GM18508 (cell line): ENCODE results near the gene LYPD6B.

Experiments
- ATAC-seq: cut with Tn5 transposase; IDR thresholded peaks from one replicate; pipeline ENCODE4 v1.9.1; 2021; ENCODE audit warnings: moderate number of reproducible peaks; ENCODE audit not compliant: insufficient read depth, unreplicated experiment

The LYPD6B gene

DNA sequence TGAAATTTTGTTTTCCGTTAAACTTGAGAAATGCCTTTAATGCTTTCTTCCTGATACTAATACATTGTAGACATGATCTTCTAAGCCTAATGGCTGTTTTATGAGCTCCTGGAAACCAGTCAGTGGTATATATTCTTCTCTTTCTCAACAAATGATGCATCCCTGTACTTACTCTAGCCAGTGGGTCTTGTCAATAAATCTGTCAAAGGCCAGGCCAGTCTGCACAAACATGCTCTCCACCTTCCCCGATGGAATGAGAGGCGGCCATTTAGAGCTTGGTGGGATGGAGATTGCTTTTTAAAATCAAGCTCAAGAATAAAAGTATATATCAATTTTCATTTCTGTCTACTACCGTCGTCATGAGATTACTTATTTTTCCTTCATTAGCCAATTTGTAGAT is 140.1 kb downstream of the LYPD6B start:
- no peak for ATAC-seq

DNA sequence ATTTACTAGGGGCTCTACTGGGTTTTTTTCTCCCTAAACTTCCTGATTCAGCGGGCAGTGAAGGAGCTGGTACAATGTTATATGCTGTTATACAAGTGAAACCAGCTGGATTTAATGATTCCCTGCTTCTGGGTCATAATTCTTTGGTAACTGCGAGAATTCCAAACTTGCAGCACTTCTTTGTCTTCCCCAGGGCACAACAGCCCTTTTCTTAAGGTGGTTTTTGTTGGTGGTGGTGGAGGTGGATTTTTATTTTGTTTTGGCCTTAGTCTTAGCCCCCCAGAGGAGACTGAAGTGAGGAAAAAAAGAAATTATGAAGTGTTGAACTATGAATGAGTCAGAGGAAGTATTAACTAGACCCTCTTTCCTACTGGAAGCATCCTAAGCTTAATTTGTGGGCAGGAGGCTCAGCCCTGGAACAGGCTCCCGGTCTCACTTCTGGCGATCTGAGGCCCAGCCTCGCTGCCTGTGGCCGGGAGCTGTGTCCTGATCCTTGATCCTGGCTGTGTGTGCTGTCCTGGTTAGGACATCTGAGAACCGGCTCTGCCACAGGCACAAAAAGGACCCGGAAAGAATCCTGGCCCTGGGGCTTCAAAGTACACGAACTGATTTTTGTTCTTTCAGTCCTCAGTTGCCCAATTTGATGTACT is 141.9 kb downstream of the LYPD6B start:
- ATAC-seq, result no peak

DNA sequence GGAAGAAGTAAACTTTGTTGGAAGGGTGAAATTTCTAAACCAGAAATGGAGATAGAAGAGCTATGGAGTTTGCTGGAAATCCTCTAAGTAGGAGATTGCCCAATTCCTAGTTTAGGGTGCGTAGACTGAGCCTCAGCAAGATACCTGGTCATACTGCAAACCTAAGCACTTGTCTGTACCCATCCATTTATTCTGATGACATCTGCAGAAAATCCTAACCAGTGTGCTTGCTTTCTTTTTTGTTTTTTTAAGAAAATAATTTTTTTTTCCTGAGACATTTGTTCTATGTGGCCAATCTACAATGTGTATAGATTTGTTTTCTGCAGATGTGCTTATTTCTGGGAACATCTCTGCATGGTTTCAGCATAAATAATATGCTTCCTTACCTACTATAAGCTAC is 144.7 kb downstream of the LYPD6B start:
- no peak for ATAC-seq

DNA sequence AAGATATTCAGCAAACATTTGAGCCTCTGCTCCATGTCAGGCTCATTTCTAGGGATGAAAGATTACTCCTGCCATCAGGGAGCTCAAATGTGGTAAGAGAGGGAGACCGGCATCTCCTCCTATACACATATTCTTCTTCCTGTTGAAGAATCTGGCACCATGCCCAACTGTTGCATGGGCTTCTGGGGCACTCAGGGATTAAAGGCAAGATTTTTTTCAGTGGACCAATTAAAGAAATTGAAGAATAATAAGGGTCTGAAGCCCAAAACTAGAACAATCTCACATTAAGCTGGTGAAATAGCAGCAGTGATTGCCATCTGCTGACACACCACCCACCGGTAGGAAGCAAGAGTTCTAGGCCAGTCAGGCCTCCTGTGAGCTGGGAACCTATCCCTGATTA is 146.5 kb downstream of the LYPD6B start:
- no peak for ATAC-seq

DNA sequence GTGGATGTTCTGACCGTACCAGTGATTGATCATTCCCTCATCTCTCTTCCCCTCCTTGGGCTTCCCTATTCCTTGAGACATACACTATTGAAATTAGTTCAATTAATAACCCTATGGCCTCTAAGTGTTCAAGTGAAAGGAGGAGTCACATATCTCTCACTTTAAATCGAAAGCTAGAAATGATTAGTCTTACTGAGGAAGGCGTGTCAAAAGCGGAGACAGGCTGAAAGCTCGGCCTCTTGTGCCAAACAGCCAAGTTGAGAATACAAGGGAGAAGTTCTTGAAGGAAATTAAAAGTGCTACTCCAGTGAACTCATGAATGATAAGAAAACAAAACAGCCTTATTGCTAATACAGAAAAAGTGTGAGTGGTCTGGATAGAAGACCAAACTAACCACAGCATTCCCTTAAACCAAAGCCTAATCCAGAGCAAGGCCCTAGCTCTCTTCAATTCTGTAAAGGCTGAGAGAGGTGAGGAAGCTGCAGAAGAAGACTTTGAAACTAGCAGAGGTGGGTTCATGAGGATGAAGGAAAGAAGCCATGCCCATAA is 147.5 kb downstream of the LYPD6B start:
- no peak for ATAC-seq

DNA sequence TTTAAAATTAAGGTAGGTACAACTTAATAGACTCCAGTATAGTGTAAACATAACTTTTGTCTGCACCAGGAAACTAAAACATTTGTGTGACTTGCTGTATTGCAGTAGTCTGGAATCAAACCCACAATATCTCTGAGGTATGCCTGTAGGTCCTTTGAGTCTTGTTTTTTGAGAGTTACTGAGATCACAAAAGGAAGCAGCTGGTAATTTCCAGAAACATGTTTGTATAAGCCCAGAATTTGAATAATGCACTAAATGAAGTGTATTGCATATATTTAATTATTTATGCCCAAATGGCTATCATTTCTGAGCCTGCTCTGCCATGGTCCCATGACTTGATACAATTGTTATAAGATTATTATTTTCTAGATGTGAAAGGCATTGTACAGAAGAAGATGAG is 148.6 kb downstream of the LYPD6B start:
- no peak for ATAC-seq

DNA sequence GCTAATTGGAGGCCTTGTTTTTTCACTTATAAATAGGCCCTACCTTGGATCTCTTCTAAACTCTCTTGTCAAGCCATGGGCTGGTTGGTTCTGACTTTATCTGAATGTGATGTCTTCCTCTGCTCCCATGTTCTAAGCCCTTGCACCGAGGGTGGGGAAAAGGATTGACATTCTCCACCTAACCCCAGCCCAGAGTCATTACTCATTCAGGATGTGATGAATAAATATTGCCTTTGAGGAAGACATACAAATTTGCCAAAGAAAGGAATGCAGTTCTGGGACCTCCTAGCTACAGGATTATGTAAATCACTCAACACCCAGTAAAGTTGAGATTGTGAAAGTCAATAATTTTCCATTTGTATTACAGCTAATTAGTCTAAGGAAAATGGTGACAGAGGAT is 149.8 kb downstream of the LYPD6B start:
- no peak for ATAC-seq

DNA sequence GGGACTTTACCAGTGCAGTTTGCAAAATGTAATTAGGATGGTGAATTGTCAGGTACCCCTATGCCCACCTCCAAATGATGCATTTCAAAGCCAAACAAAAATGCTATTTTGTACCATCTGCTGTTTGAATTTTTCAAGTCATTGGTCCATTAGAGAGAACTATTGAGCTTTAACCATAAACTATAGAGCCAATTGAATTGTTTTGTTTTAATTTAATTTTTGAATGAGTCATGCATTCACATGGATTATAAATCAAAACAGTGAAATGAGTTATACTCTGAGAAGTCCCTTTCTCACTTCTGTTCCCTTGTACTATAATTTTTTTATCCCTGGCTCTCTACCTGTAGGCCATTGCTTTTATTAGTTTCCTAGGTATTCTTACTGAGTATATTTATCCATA is 151.3 kb downstream of the LYPD6B start:
- ATAC-seq, result no peak

DNA sequence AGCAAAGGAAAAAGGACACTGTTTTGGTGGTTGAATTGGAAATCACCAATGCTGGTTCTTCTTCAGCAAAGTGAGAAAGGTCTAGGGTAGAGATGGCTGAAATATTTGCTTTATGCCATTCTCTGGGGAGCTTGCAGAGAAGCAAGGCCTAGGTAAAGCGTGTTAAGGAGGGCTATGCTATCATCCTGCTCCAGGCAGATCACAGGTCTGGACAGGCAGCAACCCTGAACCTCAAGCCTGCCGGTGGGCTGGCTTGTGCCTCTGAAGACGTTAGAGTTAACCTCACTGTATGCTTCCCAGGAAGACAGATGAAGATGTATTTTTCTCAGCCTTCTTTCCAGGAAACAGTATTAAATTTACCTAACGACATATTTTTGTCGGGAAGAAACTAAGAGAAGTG is 153.4 kb downstream of the LYPD6B start:
- ATAC-seq, result no peak

DNA sequence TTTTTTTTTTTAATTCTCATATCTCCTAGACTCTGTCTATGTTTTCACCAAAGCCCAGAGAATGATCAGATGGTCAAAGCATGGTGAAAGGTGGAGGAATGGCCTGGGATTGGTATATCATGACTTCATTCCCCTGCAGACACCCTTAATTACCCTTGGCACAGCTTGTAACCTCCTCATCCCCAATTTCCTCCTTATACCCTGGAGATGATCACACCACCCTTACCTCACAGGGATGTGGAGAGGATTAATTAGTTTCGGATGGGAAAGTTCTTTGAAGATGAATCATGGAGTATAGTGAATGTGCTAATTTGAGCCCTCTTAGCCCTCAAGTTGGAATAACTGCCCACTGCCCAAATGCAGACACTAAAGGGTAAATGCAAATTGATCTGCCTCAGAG is 153.9 kb downstream of the LYPD6B start:
- ATAC-seq, result no peak

DNA sequence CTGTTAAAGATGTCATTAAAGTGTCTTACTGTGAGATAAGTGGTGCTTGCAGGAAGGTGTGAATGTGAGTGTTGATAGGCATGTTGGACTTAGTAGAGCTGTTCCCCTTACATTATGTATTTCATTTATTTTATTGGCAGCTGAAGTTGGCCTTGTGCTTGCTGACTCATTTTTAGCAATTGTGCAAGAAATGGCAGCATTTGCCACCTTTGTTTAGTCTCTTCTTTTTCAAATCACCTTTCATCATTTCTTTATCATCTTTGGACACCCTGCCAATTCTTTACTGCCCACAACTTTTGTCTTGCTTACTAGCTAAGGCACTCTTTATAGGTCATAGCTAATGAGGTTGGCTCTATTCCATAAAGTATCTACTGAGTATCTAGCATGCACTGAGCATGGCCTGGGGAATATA is 161.6 kb downstream of the LYPD6B start:
- ATAC-seq, result no peak

DNA sequence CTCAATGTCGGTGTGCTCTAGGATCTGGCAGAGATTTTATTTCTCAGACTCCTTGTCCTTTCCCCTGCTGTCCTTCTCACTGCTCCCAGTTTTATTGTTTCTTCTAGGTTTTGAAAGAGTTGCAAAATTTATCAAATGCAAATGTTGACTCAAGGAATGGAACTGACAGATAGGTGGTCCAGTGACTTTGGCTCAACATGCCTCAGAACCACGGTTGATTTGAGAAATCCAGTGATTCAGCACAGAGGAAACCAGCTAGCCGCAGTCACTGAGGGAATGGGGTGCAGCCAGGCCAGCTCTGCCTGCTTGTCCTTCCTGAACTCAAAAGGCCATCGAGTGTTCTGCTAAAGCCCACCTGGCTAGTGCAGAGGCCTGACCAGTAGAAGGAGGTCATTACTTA is 166.2 kb downstream of the LYPD6B start:
- no peak for ATAC-seq

DNA sequence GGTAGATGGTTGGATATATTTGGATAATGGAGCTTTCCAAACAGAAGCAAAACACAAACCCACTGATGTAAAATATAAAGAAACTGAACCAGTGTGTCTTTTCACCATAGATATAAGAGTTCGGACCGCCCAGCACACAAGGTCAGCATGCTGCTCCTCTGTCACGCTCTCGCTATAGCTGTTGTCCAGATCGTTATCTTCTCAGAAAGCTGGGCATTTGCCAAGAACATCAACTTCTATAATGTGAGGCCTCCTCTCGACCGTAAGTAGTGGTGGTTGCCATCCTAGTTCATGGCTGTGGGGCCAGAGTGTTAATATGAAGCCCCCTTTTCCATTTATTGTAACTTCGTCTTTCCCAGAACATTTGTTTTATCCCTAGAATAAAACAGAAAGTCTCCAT is 166.6 kb downstream of the LYPD6B start:
- no peak for ATAC-seq

DNA sequence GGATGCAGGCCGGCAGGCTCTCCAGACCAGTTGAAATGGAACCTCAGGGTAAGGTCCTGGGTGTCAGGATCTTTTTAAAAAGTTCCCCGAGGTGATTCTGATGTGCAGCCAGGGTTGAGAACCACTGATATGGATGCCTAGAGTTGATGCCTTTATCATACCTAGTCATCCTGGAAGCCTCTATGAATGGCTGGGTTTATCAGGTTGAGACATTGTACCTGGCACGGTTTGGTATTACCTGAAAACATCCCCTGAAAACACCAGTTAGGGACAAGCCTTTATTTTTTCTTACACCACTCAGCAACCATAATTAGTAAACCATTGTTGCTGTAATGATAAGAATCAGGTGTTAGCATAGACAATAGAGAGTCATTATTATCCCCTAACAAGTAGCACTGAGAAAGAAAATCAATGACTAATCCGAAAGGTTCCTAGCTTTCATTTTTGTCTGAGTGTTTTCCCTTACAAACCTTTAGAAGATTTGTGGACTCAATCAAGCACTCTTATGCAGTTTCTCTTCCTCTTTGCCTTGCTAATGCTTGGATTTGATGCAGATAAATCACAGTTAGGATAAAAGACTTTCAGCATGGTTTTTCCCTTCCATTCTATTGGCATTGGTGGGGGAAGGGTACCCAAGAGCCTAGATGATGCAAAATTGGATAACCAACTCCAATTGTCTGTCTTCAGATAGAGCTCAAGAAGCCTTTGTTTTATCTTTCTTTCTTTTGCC is 175.4 kb downstream of the LYPD6B start:
- ATAC-seq, result peak; percentile 50

DNA sequence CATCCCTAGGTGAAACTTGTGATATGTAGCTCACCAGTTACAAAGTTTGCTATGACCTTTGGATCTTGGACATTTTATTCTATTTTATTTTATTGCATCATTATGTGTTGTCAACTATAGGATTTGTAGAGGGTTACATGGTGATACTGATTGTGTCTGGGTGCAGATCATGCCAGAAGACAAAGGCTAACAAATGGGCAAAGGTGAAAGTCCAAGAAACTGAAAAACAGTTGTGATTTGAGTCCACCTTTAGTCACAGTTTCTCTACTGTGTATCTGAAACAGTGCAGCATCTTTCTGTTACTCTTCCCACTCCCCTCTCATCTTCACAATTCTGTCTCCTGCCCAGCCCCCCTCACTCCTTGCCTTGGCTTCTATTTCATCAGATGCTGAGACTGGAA is 180.0 kb downstream of the LYPD6B start:
- no peak for ATAC-seq

DNA sequence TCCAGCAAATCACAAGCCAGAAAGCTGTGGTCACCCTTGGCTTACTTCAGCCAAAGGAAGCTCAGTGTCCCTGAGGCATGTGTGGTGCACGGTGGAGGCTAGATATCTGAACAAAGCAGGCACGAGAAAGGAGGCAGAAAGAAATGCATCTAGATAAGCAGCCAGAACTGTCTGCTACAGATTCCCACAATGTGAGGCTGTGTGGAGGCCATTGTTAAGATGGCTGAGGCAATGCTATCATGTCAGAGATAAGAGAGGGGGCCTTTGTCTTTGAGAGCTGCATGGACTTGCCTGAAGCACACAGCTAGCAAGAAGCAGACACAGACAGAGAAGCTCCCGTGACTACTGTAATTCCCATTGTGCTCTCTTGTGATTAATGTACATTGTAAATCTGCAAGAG is 181.4 kb downstream of the LYPD6B start:
- ATAC-seq, result no peak

DNA sequence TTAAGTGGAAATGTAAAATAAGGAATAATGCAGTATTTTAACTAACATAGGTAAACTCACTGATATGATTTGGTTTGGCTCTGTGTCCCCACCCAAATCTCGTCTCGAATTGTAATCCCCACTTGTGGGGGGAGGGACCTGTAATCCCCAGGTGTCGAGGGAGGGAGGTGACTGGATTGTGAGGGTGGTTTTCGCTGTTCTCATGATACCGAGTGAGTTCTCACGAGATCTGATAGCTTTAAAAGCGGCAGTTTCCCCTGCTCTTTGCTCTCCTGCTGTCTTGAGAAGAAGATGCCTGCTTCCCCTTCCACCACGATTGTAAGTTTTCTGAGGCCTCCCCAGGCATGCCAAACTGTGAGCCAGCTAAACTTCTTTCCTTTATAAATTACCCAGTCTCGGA is 182.5 kb downstream of the LYPD6B start:
- ATAC-seq, result no peak

DNA sequence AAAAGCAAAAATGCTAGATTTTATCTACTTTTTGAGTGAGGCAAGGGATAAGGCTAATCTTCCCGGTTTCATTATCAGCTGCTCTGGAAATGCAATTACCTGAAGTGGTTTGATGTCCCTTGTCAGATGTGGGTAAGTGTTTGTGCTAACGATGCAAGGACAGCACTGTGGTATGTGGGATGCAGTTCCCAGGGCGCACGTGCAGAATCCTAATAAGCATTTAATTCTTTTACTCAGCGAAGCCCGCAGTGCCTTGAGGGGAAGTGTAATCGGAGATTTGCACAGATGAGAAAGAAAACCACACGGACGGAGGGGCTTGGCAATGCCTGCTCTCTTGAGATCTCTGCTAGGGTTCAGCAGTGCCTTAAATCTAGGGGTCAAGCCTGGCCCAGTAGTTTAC is 183.4 kb downstream of the LYPD6B start:
- ATAC-seq, result no peak

DNA sequence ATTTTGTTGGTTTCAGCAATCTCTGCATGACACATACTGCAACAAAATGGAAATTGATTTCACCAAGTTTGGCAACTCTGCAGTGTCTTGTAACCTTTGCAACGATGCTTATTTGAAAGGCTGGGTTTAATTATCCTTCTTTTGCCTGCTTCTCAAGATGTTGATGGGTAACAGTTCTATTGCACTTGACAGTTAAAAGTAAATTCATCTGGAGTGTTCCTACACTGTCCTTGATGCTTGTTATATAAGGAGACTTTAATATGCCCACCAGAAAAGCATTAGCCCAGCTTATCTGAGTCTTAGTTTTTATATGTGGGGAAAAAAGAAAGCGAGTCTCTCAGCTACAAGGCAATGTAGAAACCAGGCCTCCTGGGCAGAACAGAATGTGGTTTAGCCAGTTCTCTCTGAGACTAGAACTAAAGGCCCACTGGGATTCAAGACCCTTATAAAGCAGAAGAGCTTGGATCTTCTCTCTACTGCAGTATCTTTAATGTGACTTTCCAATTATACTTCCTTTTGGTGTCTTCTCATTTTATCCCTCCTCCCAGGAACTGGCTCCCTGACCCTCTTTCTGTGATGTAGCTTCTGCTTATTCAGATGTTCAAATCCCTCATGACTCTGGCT is 185.1 kb downstream of the LYPD6B start:
- ATAC-seq, result no peak

DNA sequence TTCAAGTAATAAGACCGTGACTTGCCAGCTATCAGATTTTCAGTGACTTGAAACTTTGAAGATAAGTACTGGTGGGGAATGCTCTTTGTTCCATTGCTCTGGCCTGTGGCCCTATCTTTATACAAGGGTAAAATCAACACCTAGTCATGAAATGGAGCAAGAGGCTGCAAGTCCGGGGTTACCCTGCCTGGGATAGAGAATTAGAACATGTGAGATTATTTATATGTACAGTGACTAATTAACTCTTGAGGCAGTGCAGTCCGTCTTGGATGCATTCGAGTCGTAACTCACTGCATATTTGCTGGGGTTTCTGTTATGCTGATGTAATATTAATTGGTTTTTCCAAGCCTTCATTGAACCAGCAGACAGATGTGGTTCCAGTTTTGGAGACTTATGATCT is 186.0 kb downstream of the LYPD6B start:
- ATAC-seq, result no peak

DNA sequence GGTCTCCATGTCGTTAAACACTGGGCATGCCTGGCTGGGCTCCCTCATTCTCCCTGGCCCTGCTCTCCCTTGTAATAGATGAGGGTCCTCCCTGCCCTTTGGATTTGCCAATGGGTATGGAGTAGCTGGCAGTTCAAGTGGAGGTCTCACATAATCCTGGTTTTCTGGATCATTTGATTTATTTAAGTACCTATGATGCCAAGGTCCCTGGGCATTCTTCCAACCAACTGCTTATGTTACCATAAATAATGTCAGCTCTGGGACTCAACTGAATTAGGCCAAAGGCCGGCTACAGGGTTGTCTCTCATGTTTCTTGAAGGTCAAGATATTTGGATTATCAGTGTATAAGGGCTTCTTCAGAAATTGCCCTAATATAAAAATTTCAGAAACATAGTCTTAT is 186.9 kb downstream of the LYPD6B start:
- ATAC-seq, result no peak

DNA sequence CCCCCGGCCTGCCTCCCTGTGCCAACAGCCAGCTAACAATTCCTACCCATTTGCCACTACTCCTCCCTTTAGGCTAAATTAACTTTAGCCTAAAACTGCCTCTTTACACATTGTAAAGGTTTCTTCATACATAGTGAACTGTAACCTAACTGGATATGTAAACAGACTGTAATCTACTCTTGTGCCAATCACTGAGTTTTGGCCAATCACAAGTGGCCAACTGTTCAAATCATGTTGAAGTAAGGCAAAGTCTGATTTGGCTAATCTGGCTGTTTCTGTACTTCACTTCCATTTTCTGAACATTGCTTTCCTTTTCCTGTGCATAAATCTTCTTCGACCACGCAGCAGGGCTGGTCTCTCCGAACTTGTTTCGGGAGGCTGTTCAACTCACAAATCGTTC is 188.3 kb downstream of the LYPD6B start:
- ATAC-seq, result no peak
